Right lung (tissue), 5 donors: ENCODE measurements around the gene ARGFX. TPM values are rescaled to one million over a fixed set of nuclear protein-coding genes. Genes with fewer than 3 reads are reported as not detected.
"Not testable (repeated sequence)": the region's sequence is repeated elsewhere in the genome, so short reads cannot be mapped to it uniquely, and the experiment has no call there.

ENCODE experiments used
- DNase-seq, 2 donors: peaks; one replicate each; pipeline ENCODE4 v3.0.0-alpha.2; 2013
- polyA plus RNA-seq, 5 donors: library from polyadenylated mRNA; unstranded; fragments of 120-200 nt; gene quantifications; one replicate each; pipeline versions ENCODE4 v1.2.1 to v1.2.3, GENCODE V29; 2013; ENCODE audit warnings: inconsistent platforms in 1 of 5, low replicate concordance in 1 of 5; ENCODE audit not compliant: insufficient read length in 5 of 5, insufficient read depth in 1 of 5

The ARGFX gene
- polyA plus RNA-seq, 5 donors: not detected

DNA sequence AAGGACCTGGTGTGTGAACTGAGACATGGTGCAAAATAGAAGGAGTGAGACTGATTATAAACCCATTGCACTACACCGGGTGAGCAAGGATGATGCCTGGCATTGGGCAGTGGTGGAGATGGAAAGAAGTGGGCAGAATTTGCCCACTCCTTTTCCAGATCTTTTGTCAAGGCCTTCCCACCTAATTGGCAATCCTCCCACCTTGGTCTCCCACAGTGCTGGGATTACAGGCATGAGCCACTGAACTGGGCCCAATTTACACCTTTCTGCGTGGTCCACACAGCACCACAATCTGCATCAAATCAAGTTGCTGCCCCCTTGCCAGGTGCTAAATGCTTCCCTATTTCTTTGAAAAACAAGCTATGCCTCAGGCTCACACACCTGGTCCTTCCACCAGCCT lies 30.8 kb downstream of the ARGFX start:
- DNase-seq: no peak

DNA sequence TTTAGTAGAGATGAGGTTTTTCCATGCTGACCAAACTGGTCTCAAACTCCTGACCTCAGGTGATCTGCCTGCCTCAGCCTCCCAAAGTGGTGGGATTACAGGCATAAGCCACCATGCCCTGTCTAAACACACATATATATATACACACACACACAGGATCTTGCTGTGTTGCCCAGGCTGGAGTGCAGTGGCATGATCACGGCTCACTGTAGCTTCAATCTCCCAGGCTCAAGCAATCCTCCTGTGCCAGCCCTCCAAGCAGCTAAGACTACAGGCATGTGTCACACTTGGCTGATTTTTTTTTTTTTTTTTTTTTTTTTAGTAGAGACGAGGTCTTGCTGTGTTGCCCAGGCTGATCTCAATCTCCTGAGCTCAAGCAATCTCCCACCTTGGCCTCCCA lies 32.2 kb downstream of the ARGFX start:
- not testable (repeated sequence) for DNase-seq

DNA sequence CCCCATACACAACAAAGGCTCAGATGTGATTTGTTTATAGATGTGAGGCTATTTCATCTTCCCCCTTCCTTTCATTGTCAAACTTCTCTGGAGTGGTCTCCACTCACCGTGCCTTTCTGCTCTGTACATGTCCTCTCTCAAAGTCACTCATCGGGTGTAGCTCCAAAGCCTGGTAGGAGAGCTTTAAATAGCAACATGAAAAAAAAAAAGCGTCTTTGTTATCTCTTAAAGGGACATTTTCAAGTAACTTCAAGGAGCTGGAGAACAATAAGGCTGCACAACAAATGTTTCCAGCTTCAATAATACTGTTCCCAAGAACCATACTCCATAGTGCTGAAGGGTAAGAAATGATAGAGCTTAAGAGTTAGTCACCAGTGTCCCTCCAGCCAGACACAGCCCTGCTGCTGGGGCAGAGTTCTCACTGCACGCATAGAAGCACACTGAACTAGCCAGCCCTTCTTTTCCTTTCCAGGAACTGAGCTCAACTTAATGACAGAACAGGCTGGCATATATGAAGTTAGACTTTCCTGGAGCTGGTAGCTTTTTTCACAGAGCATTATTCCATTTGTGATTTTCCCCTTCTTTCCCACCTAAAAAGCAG lies 33.6 kb downstream of the ARGFX start:
- DNase-seq: no peak

DNA sequence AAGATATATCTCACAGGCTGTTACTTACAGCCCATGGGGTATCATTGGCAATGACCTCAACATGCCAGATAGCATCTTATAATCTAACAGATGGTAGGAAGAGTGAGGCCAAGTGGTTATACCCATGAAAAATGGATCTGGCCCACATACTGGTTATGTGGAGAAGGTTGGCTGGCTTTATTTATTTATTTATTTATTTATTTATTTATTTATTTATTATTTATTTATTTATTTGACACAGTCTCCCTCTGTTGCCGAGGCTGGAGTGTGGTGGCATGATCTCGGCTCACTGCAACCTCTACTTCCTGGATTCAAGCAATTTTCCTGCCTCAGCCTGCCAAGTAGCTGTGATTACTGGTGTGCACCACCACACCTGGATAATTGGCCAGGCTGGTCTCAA lies 37.0 kb downstream of the ARGFX start:
- no peak for DNase-seq

DNA sequence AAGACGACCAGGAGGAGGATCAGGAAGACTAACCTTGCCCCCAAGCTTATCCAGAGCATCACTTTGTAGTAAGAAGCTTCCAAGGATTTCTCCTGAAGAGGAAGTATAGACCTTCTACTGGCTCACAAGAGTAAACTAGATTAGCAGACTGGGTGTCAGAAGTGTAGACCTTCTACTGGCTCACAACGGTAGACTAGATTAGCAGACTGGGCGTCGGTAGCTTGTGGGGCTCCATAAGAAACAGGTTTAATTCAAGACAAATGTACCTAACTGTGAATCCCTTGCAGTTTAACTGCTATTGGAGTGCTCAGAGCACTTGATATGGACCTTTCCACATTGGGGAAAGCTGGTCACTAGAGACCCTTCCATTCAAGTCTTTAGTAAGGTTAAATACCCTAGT lies 38.4 kb downstream of the ARGFX start:
- DNase-seq: no peak

Other genes starting within 250 kb of the ARGFX start
- 10 to 100 TPM in 1 of 5 donors, 1 to 10 TPM in 4; 3.6 to 12.0 (median 8.3) TPM for gene POLQ, start 22.0 kb upstream of the ARGFX start, polyA plus RNA-seq
- under 1 TPM; 0.03 to 0.10 (median 0.06) TPM for gene FBXO40, start 25.4 kb downstream of the ARGFX start, polyA plus RNA-seq
- gene HCLS1, start 93.0 kb downstream of the ARGFX start, polyA plus RNA-seq: 1 to 10 TPM; 6.4 to 9.1 (median 7.5) TPM
- 10 to 100 TPM; 56.3 to 75.4 (median 71.1) TPM for gene GOLGB1, start 181.8 kb downstream of the ARGFX start, polyA plus RNA-seq